ENCODE results near the gene CDC42EP5.
A peak's percentile ranks its signal among the peaks of the same experiment; 100 is the strongest.

The CDC42EP5 gene

DNA sequence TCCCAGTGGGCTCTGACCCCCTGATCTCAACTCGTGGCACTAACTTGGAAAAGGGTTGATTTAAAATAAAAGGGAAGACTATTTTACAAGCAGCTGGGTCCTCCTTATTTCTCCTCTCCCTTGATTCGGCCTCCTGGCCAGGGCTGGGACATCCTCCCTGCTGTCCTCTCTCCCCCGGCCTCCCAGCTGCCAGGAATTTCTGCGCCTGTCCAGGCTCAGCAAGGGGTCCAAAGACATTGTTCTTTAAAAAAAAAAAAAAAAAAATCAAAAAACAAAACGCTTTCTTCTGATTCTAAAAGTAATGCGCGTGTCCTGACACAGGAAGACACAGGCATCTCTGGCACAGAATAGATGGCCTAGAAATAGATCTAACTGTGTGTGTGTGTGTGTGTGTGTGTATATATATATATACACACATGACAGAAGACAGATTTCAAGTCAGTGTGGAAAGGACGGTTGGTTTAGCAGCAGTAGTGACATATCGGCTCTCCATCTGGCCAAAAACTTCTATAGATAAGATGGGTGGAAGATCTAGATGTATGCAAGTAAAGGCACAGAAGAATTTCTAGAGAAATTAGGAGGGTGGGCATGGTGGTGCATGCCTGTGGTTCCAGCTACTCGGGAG lies 36.4 kb downstream of the CDC42EP5 start:
- Mint-ChIP-seq H3K36me3 (peaks cover 7 to 31% of the 10 kb centered on the region in 2 donors), H3K27ac (no peak overlapping the region), H3K27me3 (peaks cover 0 to 6% of the 10 kb centered on the region in 2 donors), H3K4me1 (peaks cover 12 to 31% of the 10 kb centered on the region in 2 donors), H3K4me3 (no peak overlapping the region), H3K9me3 (no peaks in the 10 kb centered on the region)
- DNase-seq (no peak), ATAC-seq (replicated peaks) (no peak)

DNA sequence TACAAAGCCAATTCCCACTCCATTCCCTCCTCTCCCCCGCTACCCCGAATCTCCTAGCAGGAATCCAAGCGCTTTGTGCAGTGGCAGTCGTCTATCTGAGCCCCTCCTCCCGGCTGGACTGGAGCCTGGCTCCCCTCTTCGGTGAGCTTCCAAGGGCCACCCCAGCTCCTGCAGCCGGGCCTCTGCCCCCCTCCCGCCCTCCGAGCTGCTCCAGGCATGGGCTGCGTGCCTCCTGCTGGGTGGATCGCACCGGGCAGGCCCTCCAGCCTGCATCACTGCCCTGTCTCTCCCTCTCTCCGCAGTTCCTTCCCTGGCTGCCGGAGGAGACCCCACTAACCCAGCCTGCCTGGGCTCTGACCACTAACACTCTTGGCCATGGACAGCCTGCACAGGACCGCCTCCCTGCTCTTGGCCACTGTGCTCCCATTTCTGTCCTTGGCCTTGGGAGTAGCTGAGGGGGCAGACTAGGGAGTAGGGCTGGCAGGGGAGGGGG lies 37.0 kb downstream of the CDC42EP5 start:
- Mint-ChIP-seq H3K4me1 (peaks cover 17 to 37% of the 10 kb centered on the region in 2 donors), H3K27ac (no peak overlapping the region), H3K4me3 (no peak overlapping the region), H3K27me3 (peaks cover 0 to 12% of the 10 kb centered on the region in 2 donors), H3K9me3 (no peaks in the 10 kb centered on the region), H3K36me3 (peaks cover 7 to 31% of the 10 kb centered on the region in 2 donors)
- DNase-seq, result no peak
- ATAC-seq (replicated peaks), result no peak

DNA sequence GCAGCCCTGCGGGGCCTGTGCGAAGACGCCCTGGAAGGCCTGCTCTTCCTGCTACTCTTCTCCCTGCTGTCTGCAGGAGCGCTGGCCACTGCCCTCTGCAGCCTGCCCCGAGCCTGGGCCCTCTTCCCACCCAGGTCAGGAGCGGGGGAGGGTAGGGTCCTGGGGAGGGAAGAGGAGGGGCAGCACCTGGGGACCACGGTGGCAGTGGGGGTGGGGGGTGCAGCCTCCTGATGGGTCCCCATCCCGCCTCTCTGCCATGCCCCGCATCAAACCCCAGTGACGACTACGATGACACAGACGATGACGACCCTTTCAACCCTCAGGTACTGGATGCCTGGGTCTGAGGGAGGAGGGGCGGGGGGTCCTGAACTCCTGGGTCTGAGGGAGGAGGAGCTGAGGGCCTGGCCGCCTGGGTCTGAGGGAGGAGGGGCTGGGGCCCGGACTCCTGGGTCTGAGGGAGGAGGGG lies 37.5 kb downstream of the CDC42EP5 start:
- Mint-ChIP-seq H3K27me3 (peaks cover 0 to 17% of the 10 kb centered on the region in 2 donors), H3K27ac (no peak overlapping the region), H3K36me3 (peaks cover 7 to 31% of the 10 kb centered on the region in 2 donors), H3K4me3 (no peak overlapping the region), H3K9me3 (no peaks in the 10 kb centered on the region), H3K4me1 (peaks cover 18 to 39% of the 10 kb centered on the region in 2 donors)
- DNase-seq (no peak), ATAC-seq (replicated peaks) (no peak)

DNA sequence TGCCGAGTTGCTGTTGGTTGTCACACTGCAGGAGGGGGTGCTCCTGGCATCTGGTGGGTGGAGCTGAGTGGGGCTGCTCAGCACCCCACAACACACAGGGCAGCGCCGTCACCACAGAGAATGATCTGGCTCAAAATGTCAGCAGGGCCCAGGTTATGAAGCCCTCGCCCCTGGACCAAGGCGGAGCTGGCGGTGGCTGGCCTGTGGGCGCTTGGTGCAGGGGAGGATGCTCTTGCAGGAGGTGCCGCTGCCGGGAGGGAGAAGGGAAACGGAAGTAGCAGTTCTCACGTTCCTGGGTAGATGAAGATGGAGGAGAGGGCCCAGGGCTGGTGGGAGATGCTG lies 38.3 kb downstream of the CDC42EP5 start:
- no peak for DNase-seq
- Mint-ChIP-seq H3K9me3 (no peaks in the 10 kb centered on the region), H3K4me3 (peak overlapping the region; percentile 33 to 38), H3K36me3 (peaks cover 5 to 28% of the 10 kb centered on the region in 2 donors), H3K4me1 (peaks cover 18 to 45% of the 10 kb centered on the region in 2 donors), H3K27me3 (peaks cover 0 to 22% of the 10 kb centered on the region in 2 donors), H3K27ac (peak overlapping the region; percentile 11)
- ATAC-seq (replicated peaks), result no peak

DNA sequence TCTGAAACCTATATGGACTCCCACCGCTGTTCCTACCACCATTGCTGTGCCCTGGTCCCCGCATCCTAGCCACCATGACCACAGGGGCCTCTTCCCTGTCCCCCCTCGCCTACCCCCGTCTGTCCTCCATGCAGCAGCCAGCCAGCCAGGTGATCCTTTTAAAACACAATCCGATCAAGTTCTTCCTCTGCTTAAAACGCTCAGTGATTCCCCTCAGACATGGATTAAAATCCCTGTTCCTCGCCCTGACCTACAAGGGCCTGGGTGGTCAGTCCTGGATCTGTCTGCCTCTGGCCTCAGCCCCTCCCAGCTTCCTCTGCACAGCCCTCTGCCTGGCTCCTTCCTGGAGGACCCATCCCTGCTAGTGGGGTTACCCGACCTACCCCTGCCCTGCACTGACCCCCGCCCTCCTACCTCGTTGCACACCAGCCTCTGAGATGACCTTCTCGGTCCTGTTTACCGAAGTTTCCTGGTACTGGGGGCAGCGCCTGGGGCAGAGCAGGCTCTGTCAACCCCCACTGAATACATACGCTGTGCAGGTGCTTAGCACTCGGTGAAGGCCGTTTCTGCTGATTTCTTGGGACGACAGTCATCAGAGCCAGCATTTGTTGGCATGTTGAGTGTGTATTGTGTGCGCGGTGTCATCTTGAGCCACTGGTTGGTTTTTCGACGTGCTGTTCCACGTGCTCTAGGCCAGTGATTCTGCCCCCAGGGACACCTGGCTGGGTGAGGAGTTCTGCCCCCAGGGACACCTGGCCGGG lies 38.8 kb downstream of the CDC42EP5 start:
- H3K27me3 Mint-ChIP-seq, result peaks cover 3 to 27% of the 10 kb centered on the region in 2 donors
- ATAC-seq (replicated peaks), result no peak
- H3K4me1 Mint-ChIP-seq, result peaks cover 17 to 44% of the 10 kb centered on the region in 2 donors
- H3K27ac Mint-ChIP-seq, result peak overlapping the region; percentile 67
- peak overlapping the region in 1 of 2 donors; percentile 38 for H3K4me3 Mint-ChIP-seq
- H3K36me3 Mint-ChIP-seq, result peaks cover 5 to 24% of the 10 kb centered on the region in 2 donors
- DNase-seq, result no peak
- H3K9me3 Mint-ChIP-seq, result no peaks in the 10 kb centered on the region

DNA sequence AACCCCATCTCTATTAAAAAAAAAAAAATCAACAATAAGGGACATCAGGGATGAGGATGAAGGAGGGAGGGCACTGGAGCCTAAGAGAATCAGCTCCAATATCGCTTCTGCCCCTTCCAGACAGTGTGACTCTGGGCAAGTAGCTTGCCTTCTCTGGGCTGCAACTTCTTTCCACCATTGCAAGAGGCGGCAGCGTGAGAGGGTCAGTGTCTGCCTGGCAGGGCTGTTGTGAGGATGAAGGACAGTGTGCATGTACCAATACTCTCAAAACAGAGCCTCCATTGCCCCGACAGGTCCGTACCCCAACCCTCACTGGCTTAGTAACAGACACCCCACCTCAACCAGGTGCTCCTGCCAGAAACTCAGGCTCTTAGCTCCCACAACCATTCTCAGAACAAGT lies 39.4 kb downstream of the CDC42EP5 start:
- ATAC-seq (replicated peaks), result no peak
- H3K4me3 Mint-ChIP-seq, result no peak overlapping the region
- H3K27ac Mint-ChIP-seq, result no peak overlapping the region
- peaks cover 17 to 46% of the 10 kb centered on the region in 2 donors for H3K4me1 Mint-ChIP-seq
- DNase-seq, result no peak
- peaks cover 5 to 20% of the 10 kb centered on the region in 2 donors for H3K36me3 Mint-ChIP-seq
- H3K27me3 Mint-ChIP-seq, result peaks cover 9 to 33% of the 10 kb centered on the region in 2 donors
- no peaks in the 10 kb centered on the region for H3K9me3 Mint-ChIP-seq

DNA sequence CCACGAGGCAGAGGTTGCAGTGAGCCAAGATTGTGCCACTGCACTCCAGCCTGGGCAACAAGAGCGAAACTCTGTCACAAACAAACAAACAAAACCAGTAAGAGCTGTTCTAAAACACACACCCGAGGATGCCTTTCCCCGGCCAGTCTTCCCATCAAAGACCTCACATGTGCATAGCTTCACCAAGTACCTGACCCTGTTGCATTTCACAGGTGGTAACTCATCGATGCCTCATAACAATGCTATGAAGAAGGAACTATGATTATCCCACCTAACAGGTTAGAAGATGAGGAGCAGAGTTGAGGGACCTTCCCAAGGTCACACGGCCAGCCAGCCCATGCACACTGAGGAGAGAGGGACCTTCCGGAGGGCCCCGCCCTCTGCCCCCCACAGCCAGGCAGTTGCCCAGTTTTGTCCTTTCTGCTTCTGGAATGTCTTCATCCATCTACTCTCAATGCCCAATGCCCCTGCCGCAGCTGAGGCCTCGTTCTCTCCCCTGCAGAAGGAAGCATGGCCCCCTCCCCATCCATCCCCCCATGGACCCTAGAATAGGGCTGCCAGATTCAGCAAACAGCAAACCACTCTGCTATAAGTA lies 40.9 kb downstream of the CDC42EP5 start:
- H3K9me3 Mint-ChIP-seq, result no peaks in the 10 kb centered on the region
- ATAC-seq (replicated peaks) (no peak), DNase-seq (no peak)
- peaks cover 5 to 20% of the 10 kb centered on the region in 2 donors for H3K36me3 Mint-ChIP-seq
- peaks cover 13 to 40% of the 10 kb centered on the region in 2 donors for H3K27me3 Mint-ChIP-seq
- H3K4me3 Mint-ChIP-seq, result no peak overlapping the region
- peak overlapping the region; percentile 74 for H3K27ac Mint-ChIP-seq
- H3K4me1 Mint-ChIP-seq, result peaks cover 17 to 46% of the 10 kb centered on the region in 2 donors

DNA sequence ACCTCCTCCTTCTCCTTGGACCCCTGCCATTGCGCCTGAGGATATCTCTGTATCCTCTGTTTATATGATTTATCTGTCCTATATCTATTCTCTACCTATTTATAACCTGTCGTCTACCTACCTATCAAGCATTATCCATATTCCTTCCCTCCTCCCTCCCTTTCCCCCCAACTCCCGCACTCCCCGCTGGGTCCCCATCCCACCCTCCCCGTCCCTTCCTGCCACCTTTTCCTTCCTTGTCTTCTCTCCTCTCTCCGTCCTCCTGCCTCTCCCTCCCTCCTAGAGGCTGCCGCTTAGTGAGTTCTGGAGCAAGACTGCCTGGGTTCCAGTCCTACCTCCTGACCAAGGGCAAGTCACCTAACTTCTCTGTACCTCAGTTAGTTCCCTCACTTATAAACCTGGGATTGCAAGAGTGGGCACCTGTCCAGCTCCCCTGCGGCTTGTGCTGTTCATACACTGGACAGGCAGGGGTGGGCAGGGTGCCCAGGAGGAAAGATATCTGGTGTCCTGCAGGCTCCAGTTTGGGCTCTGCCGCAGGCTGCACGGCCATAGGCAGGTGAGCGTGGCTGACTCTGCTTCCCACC lies 41.7 kb downstream of the CDC42EP5 start:
- Mint-ChIP-seq H3K36me3 (peaks cover 3 to 13% of the 10 kb centered on the region in 2 donors), H3K27ac (peak overlapping the region; percentile 44), H3K27me3 (peaks cover 18 to 46% of the 10 kb centered on the region in 2 donors), H3K9me3 (no peaks in the 10 kb centered on the region), H3K4me3 (peak overlapping the region; percentile 56 to 72), H3K4me1 (peaks cover 20 to 41% of the 10 kb centered on the region in 2 donors)
- no peak for ATAC-seq (replicated peaks)
- DNase-seq, result no peak

DNA sequence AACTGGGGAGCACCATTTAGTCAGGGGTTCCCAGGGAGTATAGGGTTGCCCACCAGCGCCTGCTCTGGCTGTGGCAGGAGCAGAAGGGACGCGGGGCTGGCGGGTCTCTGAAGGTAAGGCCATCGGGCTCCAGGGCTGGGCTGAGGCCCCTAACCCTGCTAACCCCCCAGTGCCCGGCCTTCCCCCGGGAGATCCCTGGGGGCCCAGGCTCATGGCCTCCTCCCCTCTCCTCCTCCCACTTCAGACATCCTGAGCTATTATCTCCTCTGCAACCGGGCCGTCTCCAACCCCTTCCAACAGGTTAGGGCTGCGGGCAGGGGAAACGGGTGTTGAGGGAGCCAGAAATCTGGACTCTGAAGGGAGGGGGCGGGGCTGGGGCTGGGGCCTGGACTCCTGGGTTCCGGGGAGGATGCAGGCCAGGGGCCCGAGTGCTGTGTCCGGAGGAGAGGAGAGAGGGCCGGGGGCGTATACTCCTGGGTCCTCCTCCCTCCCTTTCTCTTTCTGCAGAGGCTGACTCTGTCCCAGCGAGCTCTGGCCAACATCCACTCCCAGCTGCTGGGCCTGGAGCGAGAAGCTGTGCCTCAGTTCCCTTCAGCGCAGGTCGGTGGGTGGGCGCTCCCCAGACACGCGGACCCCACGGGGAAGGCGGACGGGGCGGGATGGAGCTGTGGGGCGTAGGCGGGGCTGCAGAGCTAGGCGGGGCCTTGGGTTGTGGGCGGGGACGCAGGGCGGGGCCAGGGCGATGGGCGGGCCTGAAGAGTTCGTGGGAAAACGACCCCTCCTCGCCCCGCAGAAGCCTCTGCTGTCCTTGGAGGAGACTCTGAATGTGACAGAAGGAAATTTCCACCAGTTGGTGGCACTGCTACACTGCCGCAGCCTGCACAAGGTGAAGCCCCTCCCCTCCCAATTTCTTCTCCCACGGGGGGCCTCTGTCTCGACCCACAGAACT lies 42.5 kb downstream of the CDC42EP5 start:
- peak overlapping the region; percentile 25 for H3K27ac Mint-ChIP-seq
- ATAC-seq (replicated peaks) (peak; percentile 68 to 74), DNase-seq (no peak)
- peaks cover 3 to 10% of the 10 kb centered on the region in 2 donors for H3K36me3 Mint-ChIP-seq
- H3K27me3 Mint-ChIP-seq, result peaks cover 23 to 54% of the 10 kb centered on the region in 2 donors
- no peaks in the 10 kb centered on the region for H3K9me3 Mint-ChIP-seq
- H3K4me1 Mint-ChIP-seq, result peaks cover 20 to 38% of the 10 kb centered on the region in 2 donors
- H3K4me3 Mint-ChIP-seq, result peak overlapping the region; percentile 43 to 72

DNA sequence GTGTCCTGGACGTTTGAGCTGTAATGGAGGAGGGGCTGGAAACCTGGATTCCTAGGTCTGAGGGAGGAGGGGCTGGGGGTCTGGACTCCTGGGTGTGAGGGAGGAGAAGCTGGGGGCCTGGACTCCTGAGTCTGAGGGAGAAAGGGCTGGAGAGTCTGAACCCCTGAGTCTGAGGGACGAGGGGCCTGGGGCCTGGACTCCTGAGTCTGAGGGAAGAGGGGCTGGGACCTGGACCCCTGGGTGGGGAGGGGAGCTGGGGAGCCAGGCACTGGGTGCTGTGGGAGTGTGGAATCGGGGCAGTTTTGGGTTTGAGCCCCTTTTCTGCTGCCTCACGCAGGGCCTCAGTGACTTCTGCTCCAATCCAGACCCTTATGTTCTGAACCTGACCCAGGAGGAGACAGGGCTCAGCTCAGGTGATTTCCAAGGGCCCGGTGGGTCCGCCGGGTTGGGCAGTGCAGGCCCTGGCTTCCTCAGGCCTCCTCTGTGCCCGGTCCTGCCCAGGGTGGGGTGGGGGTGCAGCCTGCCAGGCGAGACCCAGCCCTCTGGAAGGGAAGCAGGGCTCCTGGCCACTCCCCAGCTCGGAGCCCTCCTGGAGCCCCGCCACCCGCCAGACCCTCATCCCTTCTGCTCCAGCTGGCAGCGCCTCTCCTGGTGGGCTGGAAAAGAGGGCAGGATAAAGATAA lies 43.4 kb downstream of the CDC42EP5 start:
- H3K36me3 Mint-ChIP-seq, result peaks cover 0 to 6% of the 10 kb centered on the region in 2 donors
- H3K27ac Mint-ChIP-seq, result peak overlapping the region; percentile 90
- H3K4me1 Mint-ChIP-seq, result peaks cover 17 to 32% of the 10 kb centered on the region in 2 donors
- H3K4me3 Mint-ChIP-seq, result peak overlapping the region; percentile 18 to 30
- ATAC-seq (replicated peaks) (no peak), DNase-seq (no peak)
- no peaks in the 10 kb centered on the region for H3K9me3 Mint-ChIP-seq
- H3K27me3 Mint-ChIP-seq, result peaks cover 32 to 62% of the 10 kb centered on the region in 2 donors

DNA sequence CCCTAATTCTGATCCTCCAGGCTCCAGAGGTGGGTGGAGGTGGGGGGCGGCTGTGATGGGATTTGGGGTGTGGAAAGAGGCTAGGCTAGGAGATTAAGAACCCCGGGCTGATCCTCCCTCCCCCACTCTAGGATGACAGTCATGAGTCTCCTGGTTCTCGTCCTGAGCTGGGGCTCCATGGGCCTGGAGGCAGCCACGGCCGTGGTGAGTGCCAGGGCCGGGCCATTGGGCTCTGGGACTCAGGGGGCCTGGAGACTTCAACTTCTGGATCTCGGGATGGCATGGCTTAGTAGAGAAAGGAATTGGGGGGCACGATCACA lies 44.0 kb downstream of the CDC42EP5 start:
- Mint-ChIP-seq H3K27ac (peak overlapping the region; percentile 90), H3K4me3 (peak overlapping the region in 1 of 2 donors; percentile 18), H3K36me3 (peaks cover 0 to 3% of the 10 kb centered on the region in 2 donors), H3K9me3 (no peaks in the 10 kb centered on the region), H3K27me3 (peaks cover 38 to 64% of the 10 kb centered on the region in 2 donors), H3K4me1 (peaks cover 17 to 29% of the 10 kb centered on the region in 2 donors)
- ATAC-seq (replicated peaks) (no peak), DNase-seq (no peak)

DNA sequence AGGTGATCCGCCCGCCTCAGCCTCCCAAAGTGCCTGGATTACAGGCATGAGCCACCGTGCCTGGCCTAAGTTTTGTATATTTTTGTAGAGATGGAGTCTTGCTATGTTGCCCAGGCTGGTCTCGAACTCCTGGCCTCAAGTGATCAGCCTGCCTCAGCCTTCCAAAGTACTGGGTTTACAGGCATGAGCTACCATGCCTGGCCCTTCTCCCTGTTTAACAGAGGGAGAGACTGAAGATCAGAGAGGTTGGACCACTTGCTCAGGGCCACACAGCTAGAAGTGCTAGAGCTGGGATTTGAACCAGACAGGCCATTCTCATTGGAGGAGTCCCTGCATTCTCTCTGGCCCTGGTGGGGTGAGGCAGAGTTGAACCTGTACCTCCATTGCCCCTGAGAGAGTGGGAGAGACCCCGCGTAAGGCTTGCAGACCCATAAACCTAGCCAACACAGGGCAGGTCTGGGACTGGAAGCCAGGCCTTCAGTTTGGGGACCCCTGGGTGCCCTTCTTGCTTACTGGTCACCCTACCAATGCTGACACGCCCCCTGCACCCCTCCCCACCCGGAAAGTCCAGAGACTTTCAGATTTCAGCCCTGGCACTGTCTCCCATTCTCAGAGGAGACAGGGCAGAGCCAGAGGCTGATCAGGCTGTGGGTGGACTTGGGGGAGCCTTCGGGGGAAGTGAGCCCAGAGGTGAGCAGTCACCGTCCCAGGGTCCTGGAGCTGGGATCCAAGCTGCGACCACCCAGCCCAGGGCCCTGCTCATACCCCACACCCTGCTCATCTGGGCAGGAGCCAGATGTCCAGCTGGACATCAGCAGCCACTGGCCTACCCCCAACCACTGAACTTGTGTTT lies 44.5 kb downstream of the CDC42EP5 start:
- peak overlapping the region; percentile 90 for H3K27ac Mint-ChIP-seq
- peaks cover 41 to 66% of the 10 kb centered on the region in 2 donors for H3K27me3 Mint-ChIP-seq
- DNase-seq, result no peak
- no peaks in the 10 kb centered on the region for H3K36me3 Mint-ChIP-seq
- H3K4me1 Mint-ChIP-seq, result peaks cover 17 to 24% of the 10 kb centered on the region in 2 donors
- no peak for ATAC-seq (replicated peaks)
- H3K4me3 Mint-ChIP-seq, result peak overlapping the region in 1 of 2 donors; percentile 18
- no peaks in the 10 kb centered on the region for H3K9me3 Mint-ChIP-seq
